ENCODE results near the gene MAP3K14. TPM values are rescaled to one million over a fixed set of nuclear protein-coding genes. Genes with fewer than 3 reads are reported as not detected.

The MAP3K14 gene
- total RNA-seq, 1 experiment from 2014 or later = 4.6 TPM

DNA sequence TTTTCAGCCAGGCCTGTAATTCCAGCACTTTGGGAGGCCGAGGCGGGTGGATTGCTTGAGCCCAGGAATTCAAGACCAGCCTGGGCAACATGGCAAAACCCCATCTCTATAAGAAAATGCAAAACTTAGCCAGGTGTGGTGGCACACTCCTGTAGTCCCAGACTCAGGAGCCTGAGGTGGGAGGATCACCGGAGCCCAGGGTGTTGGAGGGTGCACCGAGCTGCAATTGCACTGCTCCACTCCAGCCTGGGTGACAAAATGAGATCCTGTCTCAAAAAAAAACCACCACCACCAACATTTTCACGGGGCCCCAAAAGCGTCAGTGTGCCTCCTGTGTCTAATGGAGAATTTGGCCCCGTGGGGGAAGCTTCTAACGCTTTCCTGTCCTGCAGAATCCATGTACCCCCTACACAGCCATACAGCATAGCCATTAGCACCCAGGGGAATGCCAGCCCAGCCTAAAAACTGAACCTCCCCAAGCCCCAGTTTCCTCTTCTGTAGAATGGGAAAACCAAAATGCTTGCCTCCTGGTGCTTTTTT is 22.2 kb upstream of the MAP3K14 start:
- no peak for DNase-seq (ENCODE audit: low spot score)

DNA sequence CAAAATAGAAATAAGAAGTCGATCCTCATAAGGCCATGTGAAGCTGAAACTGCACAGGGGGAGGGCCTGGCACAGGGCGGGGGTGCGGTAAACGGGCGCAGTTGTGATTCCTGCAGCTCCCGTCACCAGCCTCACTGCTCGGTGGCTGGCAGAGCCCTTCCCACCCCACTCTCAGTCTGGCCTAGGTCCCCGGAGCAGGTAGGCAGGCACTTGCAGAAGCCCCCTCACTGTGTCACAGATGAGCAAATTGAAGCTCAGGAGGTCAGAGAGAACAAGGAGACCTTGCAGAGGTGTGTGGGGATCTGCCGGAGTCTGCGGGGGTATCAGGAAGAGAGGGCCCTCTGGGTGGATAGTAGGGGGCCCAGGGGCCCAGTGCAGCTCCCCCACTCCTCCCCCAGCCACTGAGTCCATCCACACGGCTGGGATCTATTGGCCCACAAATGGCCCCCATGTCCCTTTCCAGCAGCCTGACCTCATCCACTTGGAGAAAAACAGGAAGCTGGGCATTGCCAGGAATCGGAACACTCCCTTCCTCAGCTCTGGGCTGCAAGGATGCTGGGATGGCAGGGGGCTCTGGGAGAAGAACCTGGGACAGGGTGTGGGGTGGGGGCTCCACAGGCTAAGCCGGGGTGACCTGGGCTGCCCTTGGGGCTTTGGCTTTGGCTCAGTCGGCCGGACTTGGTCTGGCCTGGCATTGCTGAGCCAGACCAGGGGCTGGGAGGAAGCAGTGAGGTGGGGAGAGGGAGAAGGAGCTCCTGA is 21.4 kb upstream of the MAP3K14 start:
- no peak for DNase-seq (ENCODE audit: low spot score)

DNA sequence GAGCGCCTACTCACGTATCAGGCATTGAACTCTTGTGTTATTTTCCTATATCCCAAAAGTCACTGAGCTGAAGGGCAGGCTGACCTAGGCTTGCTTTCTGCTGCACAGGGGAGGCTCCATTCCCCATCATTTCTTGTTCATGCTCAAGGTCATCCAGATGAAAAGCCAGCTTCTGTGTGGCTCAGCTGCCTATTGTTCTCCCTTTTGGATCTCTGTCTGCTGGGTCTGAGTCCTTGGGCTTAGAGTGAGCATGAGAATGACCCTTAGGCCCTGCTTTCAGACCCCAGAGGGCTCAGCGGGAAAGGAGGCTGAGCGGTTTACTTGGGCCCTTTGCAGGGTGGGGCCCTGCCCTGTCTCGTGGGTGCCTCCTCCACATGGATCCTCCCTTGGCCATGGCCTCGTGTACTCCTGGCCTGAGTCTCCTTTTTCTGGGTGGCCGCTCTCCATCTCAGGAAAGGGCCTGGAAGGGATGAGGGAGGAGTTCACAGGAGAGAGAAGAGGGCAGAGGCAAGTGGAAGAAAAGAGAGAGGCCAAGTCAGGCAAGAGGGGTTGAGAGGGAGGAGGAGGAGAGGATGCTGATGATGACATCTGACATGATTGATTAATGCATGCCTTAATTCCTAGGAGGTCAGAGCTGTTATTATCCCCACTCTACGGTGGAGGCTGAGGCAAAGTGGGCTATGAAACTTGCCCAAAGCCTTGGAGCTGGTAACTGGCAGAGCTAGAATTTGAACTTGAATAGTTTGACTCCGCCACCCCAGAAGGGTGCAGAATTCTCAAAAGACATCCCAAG is 19.8 kb upstream of the MAP3K14 start:
- no peak for DNase-seq (ENCODE audit: low spot score)

DNA sequence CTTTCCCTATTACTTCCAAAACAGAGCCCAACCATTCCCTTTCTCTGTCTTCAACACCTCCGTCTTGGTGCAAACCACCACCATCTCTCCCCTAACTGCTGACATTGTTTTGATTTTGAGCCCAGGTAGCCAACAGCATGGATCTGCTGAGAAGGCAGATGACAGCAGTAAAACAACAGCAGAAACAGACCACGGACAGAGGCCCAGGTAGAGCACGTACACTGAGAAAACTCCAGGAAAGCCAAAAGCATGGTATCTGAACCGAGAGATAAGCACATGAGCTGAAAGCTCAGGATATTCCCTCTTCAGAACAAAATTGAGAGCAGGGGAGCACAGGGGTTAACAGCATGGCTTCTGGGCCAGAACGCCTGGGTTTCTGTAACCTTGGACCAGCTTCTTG is 18.9 kb upstream of the MAP3K14 start:
- DNase-seq (ENCODE audit: low spot score) = no peak

DNA sequence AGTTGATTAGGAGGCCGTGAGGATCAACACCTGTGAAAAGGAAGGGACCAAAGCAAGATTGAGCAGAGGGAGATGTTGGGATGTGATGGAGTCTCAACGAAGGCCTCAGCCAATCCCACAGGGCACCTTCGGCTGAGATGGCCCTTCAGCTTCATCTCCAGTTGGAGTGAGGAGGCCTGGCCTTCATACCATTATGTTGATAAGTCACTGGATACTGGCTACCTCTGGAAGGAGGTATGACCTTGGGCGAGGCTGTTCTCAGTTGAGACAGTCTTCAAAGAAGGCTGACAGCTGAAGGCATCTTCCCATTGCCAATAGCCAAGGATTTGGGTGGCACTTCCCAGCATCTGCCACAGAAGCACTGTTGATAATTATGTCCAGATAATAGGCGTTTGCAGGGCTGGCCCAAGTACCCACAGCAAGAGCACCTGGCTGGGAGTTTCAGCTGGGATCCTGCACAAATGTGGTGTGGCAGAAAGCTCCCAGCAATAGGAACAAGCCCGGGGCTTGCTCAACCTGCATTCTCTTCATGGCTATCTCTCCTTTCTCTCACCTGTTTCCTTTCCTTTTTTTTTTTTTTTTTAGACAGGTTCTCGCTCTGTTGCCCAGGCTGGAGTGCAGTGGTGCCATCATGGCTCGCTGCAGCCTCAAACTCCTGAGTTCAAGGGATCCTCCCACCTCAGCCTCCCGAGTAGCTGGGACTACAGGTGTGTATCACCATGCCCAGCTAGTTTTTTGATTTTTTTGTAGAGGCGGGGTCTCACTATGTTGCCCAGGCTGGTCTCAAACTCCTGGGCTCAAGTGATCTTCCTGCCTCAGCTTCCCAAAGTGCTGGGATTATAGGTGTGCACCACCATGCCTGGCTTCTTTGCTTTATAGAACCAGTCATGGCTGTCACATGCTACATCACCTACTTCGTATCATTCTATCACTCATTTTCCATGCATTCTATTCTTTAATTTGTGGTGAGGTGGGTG is 18.2 kb upstream of the MAP3K14 start:
- DNase-seq (ENCODE audit: low spot score) = no peak

DNA sequence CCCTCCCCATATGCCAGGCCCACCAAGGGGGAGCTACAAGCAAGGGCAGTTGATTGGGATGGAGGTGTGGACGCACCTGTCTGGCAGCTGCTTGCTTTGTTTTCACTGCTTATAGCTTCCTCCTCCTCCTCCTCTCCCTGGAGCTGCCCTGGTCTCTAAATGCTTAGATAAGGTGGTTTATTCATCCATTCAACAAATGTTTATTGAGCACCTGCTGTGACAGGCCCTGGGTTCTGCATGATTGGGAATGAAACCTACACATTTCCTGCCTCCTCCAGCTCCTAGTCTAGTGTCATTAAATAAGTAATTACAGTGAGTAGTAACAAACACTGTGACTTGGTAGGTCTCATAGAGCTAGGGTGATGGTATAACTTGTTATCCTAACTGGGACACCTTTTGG is 17.4 kb upstream of the MAP3K14 start:
- DNase-seq (ENCODE audit: low spot score) = no peak

DNA sequence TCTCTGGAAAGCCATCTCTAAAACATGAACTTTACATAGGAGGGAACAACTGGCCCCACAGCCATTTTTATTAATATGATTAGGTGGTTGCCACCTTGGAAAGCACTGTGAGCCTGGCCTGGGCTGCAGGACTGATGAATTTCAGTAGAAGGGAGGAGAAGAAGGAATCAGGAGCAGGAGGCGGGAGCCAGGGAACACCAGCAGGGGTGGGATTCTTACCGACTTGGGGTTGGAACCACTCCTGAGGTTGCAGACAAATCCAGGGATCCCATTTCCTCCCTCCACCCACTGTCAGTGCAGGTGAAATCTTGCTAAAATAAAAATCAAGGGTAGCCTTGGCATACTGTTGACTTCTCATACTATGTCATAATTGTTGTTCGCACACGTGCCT is 16.9 kb upstream of the MAP3K14 start:
- no peak for DNase-seq (ENCODE audit: low spot score)

DNA sequence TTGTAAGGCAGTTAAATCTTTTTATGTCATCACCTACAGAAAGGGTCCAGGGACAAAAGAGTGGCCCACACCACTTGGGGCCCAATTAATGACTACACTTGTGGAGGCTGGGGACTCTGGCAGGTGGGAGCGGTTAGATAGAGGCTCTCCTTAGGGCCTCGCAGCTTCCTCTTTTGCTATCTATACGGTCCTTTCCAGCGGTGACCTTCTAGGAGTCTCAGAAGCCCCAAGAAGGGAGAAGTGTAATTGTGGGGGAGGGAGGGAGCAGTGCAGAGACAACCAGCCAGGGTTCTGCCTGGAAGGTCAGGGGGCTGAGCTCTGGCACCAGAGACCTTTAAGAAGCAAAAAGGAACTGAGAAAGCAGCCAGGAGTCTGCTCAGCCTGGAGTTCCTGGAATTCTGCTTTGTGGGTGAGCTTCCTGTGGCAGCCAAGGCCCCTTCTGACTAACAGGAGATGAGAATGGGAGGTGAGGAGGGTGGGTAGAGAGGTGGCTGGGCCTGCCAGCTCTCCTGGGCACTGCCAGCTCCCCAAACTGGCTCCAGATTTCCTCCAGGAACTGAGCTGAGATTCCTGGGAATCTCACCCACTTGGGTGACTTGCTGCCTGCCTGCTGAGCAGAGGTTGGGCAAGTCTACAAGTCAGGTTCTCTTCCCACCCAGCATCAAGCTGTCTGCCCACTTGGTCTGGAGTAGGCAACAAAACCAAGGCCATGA is 16.3 kb upstream of the MAP3K14 start:
- no peak for DNase-seq (ENCODE audit: low spot score)

DNA sequence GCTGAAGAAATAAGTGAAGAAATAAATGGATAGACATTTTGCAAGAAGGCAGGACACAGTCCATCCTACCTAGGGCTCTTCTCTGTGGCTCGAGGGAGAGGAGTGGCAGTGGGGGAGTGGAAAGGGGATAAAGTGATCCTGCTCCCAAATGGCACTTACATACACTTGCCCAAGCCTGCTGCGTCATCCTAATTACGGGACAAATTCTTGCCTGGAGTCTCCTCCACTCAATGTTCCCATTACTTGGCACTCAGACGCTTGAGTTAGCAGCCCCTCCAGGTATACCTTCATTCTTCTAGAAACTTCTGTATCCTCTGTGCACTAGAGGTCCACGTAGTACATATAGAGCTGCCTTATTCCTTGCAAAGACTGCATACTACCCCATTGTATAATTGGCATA is 15.7 kb upstream of the MAP3K14 start:
- DNase-seq (ENCODE audit: low spot score) = no peak

DNA sequence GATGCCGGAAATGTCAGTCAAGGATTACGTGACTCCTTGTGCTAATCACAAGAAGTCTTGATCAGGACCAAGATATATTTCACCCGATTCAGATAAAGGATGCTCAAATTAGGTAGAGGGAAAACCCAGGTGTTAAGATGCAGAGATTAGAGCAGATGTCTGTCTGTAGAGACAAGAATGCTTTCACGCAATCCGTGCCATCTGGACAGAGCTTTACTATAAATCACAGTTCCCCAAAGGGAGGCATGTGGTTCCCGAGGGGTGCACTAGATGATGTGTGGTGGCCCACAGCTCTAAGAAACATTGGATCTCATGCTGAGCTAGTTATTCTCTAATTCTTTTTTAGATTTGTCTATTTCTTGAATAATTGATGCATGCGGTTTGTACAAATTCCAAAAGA is 9.8 kb upstream of the MAP3K14 start:
- no peak for DNase-seq (ENCODE audit: low spot score)

DNA sequence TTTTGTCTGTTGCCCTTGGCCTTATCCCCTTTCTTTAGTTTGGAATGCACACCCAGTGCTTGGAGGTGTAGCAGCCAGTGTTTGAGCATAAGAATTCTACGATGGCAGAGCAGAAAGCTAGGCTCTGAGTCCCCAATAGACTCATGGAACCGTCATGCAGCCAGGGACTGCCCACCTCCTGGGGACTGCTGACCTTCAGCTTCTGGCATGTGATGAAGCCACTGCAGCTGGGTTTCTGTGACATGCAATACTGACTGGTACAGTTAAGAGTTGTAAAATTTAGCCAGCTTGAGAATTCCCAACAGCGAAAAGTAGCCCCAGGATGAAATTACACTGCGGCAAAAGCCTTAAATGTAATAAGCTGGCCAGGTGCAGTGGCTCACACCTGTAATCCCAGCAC is 9.0 kb upstream of the MAP3K14 start:
- peak; percentile 3 for DNase-seq (ENCODE audit: low spot score)

DNA sequence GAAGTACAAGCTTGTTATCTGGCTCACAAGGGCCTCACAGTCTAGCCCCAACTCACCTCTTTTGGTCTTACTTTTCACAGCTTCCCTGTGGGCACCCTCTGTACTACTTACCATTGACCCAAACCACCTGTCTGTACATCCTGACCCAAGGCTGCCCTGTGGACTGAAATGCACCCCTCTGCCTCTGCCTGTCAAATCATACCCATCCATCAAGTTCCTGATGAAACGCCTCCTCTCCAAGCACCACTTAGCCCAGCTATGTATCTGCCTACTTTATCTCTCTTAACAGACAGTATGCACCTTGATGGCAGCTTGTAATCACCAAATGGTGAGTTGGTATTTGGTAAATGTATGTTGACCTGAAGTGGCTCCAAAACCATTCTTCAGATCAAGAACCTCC is 7.5 kb upstream of the MAP3K14 start:
- DNase-seq (ENCODE audit: low spot score) = no peak

DNA sequence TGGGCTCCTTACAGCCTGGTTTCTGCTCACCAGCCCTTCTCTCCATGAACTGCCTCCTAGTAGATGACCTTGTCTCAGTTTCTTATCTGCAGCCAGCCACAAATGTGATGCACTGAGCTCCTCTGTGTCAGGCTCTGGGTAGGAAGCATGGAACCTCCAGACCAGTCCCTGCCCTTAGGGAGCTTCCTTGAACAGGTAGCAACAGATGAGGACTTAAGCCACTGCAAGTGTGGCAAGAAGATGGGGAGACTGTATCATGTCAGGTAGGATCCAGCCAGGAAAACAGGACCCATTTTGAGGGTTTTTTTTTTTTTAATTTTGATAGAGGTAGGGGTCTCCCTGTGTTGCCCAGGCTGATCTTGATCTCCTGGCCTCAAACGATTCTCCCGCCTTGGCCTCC is 5.3 kb upstream of the MAP3K14 start:
- DNase-seq (ENCODE audit: low spot score) = no peak

DNA sequence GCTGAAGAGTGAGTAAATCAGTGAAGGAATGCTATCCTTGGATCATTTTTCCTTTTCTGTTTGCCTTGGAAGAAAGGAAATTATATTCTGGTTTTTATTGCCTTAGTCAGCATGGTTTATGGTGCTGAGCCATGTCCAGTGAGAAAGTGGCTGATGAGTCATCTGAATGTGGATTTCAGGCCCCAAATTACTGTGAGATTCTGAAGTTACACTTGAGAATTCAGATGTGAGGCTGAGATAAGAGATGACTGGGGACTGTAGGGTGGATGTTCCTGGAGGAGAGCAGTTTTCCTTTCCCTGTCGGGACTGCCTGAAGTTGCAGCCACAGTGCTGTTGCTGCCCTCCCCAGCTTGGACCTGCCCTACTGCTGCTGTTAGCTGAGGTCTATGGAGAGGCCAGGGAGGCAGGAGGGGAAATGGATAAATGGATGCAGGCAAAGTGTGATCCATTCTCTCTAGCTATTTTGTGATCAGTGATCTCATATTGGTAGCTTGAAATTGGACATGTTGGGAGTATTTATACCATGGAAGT is 4.2 kb upstream of the MAP3K14 start:
- peak; percentile 99 for DNase-seq (ENCODE audit: low spot score)

DNA sequence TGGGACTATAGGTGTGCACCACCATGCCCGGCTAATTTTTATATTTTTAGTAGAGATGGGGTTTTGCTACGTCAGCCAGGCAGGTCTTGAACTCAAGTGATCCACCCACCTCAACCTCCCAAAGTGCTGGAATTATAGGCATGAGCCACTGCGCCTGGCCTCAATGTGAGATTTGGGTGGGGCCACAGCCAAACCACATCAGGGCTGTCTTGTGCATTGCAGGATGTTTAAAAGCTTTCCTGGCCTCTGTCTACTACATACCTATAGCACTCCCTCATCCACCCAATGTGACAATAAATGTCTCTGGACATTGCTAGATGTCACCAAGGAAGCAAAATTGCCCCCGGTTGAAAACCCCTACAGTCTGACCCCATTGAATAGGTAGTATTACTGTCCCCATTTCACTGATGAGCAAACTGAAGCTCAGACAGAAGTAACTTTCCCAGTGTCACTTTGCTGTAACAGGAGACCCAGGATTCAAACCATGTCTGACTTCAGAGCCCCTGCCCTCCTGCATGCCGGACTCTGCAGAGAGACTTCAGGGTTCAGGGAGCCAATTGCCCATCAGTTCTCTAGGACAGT is 3.6 kb upstream of the MAP3K14 start:
- DNase-seq (ENCODE audit: low spot score) = peak; percentile 71

DNA sequence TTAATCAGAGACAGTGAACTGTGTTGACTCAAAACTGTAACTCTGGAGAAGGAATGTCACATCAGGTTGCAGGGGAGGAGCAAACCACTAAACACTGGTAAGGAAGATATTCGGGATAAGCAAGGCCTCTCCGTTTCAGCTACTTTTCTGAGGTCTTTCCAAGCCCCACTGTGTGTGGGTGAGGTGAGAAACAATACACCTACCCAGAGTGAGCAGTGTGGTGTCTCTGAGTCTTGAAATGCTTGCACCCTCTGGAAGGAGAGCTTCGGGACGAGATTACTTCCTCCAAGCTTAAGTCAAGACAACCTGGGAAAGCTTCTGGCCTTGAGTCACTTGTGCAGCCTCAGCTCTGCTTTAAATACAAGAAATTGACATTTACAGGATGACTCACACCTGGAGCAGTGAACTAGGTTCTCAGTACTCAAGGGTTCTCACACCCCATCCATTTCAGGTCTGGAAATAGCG is 2.5 kb upstream of the MAP3K14 start:
- peak; percentile 68 for DNase-seq (ENCODE audit: low spot score)

DNA sequence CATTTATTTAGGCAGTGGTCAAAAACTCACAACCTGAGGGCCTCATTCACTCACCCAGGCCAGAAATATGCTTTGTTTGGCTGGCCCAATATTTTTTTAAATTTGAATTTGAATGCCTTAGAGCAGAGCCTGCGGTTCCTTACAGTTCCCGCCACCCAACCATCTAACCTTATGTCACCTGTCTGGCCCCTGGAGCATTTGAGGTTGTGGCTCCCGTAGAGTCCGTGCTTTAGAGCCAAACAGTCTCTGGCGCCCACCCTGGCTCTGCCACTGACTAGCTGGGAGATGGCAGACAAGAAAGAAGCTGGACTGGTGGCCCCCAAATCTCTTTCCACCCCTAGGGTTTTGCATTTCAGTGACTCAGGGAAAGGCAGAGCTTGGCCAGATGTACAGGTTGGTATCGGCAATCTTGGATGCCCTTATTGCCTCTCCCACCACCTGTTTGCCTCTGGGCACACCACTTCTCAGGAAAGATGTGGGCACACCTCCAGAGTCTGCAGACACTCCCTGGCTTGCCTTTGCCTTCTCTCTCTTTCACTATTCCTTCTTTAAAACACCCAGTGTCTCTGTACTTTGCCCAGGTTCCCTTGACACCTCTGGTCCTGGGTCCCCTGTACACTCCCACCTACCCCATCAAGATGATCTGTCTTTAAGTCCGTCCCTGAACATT is 1.9 kb upstream of the MAP3K14 start:
- DNase-seq (ENCODE audit: low spot score) = no peak

DNA sequence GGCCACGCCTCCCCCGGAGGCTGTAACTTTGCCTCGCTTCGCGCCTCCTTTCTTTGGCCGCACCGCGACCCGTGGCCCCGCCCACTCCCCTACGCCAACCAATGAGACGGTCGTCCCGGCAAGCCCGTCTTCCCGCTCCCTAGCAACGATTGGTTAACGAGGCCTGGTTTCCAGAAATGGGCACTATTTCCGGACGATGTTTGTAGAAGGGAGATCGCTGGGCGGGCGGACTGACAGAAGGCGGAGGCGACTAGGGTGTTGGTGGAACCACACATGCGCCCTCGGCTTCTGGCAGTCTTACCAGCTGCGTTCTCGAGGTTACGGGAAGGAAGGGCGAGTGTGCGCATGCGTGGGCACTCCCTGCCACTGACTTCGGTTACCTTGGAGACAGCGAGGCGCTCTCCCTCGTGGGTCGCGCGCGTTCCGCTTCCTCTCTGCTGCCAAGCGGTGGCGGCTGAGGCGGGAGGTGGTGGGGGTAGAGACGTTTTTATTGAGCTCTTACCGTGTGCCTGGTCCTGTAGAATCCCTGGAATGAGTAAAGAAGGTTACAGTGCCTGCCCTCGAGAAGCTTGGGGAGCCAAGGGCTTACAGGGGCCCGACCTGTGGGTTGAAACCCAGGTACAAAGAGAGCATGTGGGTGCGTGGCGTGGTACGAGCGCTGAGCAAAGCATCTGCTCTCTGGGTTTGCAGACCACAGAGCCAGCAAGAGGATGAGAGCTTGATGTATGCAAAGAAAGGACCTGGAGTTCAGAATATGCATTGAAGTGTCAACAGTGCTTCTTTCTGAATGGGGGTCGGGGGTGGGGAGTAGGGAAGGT is 500 bp upstream of the MAP3K14 start:
- peak; percentile 100 for DNase-seq (ENCODE audit: low spot score)
